A673 (cell line): Measurements from ENCODE around the gene GARNL3. TPM values are rescaled to one million over a fixed set of nuclear protein-coding genes. Genes with fewer than 3 reads are reported as not detected.

Experiments used
- BruUV-seq: library from RNA; stranded (reverse); fragments of 400-500 nt; replicated peaks from 2 replicates; lab custom pipeline; 2021; lab: Mats Ljungman, UMichigan
- CTCF ChIA-PET: fragments of 300-600 bp; sonication (Branson Sonifier 250); formaldehyde crosslinking; loops from one replicate; lab custom pipeline; 2022; ENCODE audit warnings: antibody characterized with exemption; lab: Charles Lee
- POLR2A ChIA-PET: fragments of 300-600 bp; sonication (Branson Sonifier 250); formaldehyde crosslinking; loops from one replicate; lab custom pipeline; 2022; ENCODE audit warnings: antibody characterized with exemption; ENCODE audit not compliant: low non-redundant PET; lab: Charles Lee
- DNase-seq: peaks from one replicate; pipeline ENCODE4 v3.0.0-alpha.2; 2015; ENCODE audit warnings: low spot score
- H3K27ac ChIP-seq: fragments of 200-600 bp; sonication (generic); 2 replicates; pipeline ENCODE4 v1.5.1; 2016; ENCODE audit warnings: mixed run types, low read depth, mild to moderate bottlenecking, mixed read lengths, antibody characterized with exemption, low read length; ENCODE audit not compliant: poor library complexity, severe bottlenecking
- H3K27me3 ChIP-seq: fragments of 200-600 bp; sonication (generic); replicated peaks from 2 replicates; pipeline ENCODE4 v1.6.1; 2017; ENCODE audit warnings: mixed run types, low read depth, mild to moderate bottlenecking, mixed read lengths, antibody characterized with exemption, low read length; ENCODE audit not compliant: insufficient read depth, poor library complexity
- H3K36me3 ChIP-seq: fragments of 200-600 bp; sonication (generic); 2 replicates; pipeline ENCODE4 v1.6.1; 2016; ENCODE audit warnings: mixed run types, mild to moderate bottlenecking, mixed read lengths, antibody characterized with exemption, low read length; ENCODE audit not compliant: insufficient read depth, poor library complexity, severe bottlenecking
- H3K4me1 ChIP-seq: fragments of 200-600 bp; sonication (generic); 2 replicates; pipeline ENCODE4 v1.6.1; 2017; ENCODE audit warnings: mixed run types, mild to moderate bottlenecking, mixed read lengths, antibody characterized with exemption, low read length; ENCODE audit not compliant: insufficient read depth, poor library complexity, severe bottlenecking
- H3K4me3 ChIP-seq: fragments of 200-600 bp; sonication (generic); 2 replicates; pipeline ENCODE4 v1.5.1; 2016; ENCODE audit warnings: low read depth, mixed run types, mild to moderate bottlenecking, mixed read lengths, low read length; ENCODE audit not compliant: poor library complexity, severe bottlenecking
- H3K9me3 ChIP-seq: fragments of 200-600 bp; sonication (generic); 2 replicates; pipeline ENCODE4 v1.6.1; 2016; ENCODE audit warnings: mixed run types, low read depth, mild to moderate bottlenecking, mixed read lengths, antibody characterized with exemption, low read length; ENCODE audit not compliant: poor library complexity, severe bottlenecking
- EZH2 ChIP-seq: fragments of 200-600 bp; sonication (generic); IDR thresholded peaks from 2 replicates; pipeline ENCODE4 v1.6.1; 2017; ENCODE audit warnings: borderline replicate concordance, low read depth, mild to moderate bottlenecking, mixed read lengths, antibody characterized with exemption, low read length; ENCODE audit not compliant: poor library complexity, severe bottlenecking
- intact Hi-C: fragments of 100-400 bp; cut with micrococcal nuclease; formaldehyde crosslinking; loops from one replicate; pipeline ENCODE4 v1.10.0; 2022; ENCODE audit not compliant: unreplicated experiment
- total RNA-seq: library from RNA; stranded (reverse); gene quantifications from 2 replicates; pipeline ENCODE4 v1.2.3, GENCODE V29; 2021
- TF ChIP-seq, protein P1 (sequence below): fragments of 300-800, 200-600 bp; sonication (generic); conservative IDR thresholded peaks from 2 replicates; pipeline ENCODE4 v1.5.1; 2017; ENCODE audit warnings: low read depth, mild to moderate bottlenecking, antibody characterized with exemption, low read length, moderate library complexity, mixed read lengths

The GARNL3 gene
- total RNA-seq, 1 experiment from 2014 or later: 7.8 TPM

GRCh38 chr9:127319366-127320114, 55.0 kb downstream of the GARNL3 start:
- CTCF ChIA-PET: no interaction called here

DNA sequence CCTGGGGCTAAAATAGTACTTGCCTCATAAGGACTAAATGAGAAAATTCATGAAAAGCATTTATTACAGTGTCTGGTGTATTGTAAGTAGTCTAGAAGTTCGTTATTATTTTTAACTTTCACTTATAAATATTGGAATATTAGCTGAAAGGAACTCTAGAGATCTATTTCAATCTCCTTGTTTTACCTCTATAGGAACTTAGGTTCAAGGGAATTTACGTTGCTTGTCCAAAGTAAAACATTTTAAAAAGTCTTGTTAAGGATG, 55.5 kb downstream of the GARNL3 start:
- H3K9me3 ChIP-seq: no peaks in the 10 kb centered on the region
- intact Hi-C loops: no loop called here
- H3K36me3 ChIP-seq: no peaks in the 10 kb centered on the region
- BruUV-seq: no TSS peak
- no peak for DNase-seq
- ChIA-PET CTCF (no interaction called here), POLR2A (no interaction called here)
- TF ChIP-seq EZH2: no peak
- TF ChIP-seq, protein P1, sequence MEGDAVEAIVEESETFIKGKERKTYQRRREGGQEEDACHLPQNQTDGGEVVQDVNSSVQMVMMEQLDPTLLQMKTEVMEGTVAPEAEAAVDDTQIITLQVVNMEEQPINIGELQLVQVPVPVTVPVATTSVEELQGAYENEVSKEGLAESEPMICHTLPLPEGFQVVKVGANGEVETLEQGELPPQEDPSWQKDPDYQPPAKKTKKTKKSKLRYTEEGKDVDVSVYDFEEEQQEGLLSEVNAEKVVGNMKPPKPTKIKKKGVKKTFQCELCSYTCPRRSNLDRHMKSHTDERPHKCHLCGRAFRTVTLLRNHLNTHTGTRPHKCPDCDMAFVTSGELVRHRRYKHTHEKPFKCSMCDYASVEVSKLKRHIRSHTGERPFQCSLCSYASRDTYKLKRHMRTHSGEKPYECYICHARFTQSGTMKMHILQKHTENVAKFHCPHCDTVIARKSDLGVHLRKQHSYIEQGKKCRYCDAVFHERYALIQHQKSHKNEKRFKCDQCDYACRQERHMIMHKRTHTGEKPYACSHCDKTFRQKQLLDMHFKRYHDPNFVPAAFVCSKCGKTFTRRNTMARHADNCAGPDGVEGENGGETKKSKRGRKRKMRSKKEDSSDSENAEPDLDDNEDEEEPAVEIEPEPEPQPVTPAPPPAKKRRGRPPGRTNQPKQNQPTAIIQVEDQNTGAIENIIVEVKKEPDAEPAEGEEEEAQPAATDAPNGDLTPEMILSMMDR: no peak
- H3K27ac ChIP-seq: peak overlapping the region; percentile 44
- H3K4me3 ChIP-seq: no peak overlapping the region
- H3K4me1 ChIP-seq: peaks cover 25% of the 10 kb centered on the region
- H3K27me3 ChIP-seq: no peaks in the 10 kb centered on the region

More at GRCh38 chr9:127319366-127320114, 55.0 kb downstream of the GARNL3 start:
- no peak overlapping the region for H3K4me3 ChIP-seq
- H3K4me1 ChIP-seq: peaks cover 25% of the 10 kb centered on the region
- no peaks in the 10 kb centered on the region for H3K27me3 ChIP-seq
- H3K9me3 ChIP-seq: no peaks in the 10 kb centered on the region
- intact Hi-C loops: no loop called here
- no peak for TF ChIP-seq EZH2
- TF ChIP-seq, protein P1: no peak
- BruUV-seq: no TSS peak
- no peaks in the 10 kb centered on the region for H3K36me3 ChIP-seq
- POLR2A ChIA-PET: no interaction called here
- peak; percentile 59 for DNase-seq
- H3K27ac ChIP-seq: peak overlapping the region; percentile 44

DNA sequence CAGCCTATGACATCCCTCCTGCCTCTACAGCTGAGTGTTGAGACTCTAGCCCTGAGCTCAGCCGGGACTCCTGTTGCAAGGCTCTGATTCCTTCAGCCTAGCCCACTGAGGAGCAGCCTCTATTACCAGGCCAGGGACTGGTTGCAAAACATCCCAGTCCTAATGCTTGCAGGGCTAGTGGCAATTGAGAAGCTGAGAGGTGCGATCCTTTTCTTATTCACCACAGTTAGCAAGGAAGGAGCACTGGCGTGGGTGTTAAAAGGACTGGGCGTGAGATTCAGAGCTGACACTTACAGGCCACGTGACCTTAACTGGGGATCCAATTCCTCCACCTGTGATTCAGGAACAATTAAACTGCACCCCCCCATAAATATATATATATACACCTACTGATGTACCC, 58.8 kb downstream of the GARNL3 start:
- intact Hi-C loops: no loop called here
- ChIA-PET CTCF (no interaction called here), POLR2A (no interaction called here)
- Histone ChIP-seq H3K27ac (no peak overlapping the region), H3K36me3 (no peaks in the 10 kb centered on the region), H3K4me1 (peaks cover 17% of the 10 kb centered on the region), H3K9me3 (no peaks in the 10 kb centered on the region), H3K27me3 (no peaks in the 10 kb centered on the region), H3K4me3 (no peak overlapping the region)
- no TSS peak for BruUV-seq
- TF ChIP-seq EZH2: no peak
- TF ChIP-seq, protein P1: no peak
- no peak for DNase-seq
